ENCODE results near the gene DNLZ.
A peak's percentile ranks its signal among the peaks of the same experiment; 100 is the strongest.

Gene DNLZ

DNA sequence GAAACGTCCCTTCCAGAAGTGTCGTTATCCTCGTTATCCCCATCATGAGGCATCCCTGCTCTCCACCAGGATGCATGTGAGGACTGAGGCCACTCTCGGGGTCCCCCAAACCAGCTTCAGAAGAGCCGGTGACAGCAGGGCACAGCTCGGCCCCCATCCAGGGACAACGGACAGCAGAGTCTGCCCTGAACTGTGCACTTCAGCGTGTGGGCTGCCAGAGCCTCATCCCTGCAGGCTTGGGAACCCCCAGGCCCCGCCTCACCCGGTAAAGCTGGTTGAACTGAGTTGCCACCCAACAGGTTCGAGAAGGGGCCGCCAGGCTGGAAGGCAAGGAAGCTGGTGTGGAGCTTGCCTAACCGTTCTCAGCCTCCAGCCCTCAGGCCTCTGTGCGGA, 10.6 kb upstream of the DNLZ start:
- no peak for DNase-seq

DNA sequence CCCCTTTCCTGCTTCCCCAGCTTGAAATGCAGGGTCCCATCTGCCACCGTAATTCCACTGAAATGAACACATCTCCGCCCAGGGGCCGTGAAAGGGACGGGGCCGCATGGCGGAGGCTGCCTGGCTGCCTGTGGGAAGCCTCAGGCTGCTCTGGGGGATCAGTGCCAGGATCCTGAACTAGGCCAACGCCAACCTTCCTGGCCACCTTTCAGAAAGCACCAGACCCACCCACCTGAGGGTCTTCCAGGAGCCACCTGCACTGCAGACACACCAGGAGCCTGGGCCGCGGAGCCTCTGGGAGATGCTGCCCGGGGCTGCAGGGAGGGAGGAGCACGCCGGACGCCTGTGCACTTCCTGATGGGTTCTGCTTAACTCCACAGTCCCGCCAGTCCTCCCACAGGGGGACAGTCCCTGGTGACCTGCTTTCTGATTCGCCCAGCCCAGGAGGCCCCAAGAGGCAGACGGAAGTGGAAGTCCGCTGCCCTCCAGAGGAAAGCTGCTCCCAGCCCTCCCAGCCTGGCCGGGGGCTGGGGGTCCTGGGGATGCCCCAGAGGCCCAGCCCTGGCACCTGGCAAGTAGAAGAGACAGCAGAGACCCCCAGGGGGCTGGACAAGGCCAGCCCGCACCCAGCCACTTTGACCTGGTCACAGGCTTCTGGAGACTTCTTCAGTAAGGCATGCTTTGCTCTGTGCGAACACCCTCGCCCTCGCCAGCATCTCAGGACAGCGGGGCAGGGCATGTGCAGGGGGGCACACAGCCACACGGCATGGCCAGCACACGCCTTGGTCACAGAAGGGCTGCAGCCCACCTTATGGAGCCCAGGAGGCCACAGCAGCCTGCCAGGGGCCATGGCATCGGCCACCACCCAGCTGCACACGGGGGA, 10.0 kb upstream of the DNLZ start, which contains the start of gene CARD9:
TSS of gene CARD9 (minus strand) at position 370 of the 883 bp plus-strand sequence. CDS start 1,591 bp downstream, outside the sequence.
- DNase-seq, result no peak

DNA sequence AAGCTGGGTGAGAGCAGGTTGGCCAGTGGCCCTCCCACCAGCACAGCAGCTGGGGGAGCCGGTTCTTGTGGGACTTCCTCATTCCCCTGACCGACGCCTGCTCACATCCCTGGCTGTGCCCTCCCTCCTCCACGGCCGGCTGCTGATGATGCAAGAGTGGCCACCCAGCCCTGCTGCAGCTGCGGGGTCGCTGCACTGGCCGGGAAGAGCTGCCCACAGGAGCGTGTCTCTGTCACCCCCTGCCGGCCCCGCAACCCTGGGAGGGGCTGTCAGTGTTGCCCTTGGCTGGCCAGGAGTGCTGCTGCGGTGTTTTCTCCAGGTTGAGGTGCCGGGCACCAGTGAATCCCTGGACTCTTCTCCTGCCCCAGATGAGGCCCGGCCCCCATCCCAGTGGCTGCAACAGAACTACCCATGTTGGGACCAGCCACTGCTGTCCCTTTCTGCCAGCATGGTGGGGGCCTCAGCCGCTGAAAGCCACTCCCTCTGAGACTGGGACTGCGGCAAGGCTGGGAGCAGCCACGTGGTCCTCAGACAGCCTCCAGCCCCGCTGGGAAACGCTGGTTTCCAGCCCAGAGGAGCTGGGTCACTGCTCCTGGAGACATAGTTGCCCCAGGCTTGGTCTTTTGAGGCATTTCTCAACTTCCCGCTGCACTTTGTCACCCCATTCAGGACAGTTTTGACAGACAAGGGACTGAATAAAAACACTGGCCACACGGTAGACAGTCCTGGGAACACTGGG, 9.2 kb upstream of the DNLZ start:
- peak; percentile 8 for DNase-seq

DNA sequence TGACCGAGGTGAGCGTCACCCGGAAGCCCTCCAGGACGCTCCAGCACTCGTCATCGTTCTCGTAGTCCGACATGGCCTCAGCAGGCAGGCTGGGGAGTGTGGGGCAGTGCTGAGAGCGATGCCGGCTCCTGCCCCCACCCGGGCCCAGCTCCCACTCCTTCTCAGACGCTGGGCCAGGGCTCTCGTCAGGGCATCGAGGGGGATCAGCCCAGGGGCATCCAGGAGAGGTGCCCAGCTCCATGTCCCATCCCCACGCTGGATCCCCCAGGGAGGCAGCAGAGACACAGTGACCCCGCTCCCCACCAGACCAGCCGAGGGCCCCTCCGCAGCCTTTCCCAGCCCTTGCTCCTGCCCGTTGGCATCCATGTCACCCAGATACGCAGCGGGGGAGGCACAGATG, 8.5 kb upstream of the DNLZ start:
- no peak for DNase-seq

DNA sequence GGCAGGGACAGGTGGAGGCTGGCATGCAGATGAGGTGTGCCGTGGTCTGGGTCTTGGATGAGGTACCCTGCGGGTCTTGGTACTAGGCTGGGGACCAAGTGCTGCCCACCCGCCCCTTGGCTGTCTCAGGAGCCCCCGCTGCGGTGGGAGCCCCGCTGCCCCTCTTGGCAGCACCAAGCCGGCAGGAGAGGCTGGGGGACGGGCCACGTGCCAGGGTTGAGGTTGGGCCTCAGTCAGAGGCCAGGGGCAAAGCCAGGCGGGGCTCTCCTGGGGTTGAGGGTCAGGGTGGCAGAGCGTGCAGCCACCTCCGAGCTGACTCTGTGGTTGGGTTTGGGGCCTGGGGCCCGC, 8.0 kb upstream of the DNLZ start:
- DNase-seq, result no peak

DNA sequence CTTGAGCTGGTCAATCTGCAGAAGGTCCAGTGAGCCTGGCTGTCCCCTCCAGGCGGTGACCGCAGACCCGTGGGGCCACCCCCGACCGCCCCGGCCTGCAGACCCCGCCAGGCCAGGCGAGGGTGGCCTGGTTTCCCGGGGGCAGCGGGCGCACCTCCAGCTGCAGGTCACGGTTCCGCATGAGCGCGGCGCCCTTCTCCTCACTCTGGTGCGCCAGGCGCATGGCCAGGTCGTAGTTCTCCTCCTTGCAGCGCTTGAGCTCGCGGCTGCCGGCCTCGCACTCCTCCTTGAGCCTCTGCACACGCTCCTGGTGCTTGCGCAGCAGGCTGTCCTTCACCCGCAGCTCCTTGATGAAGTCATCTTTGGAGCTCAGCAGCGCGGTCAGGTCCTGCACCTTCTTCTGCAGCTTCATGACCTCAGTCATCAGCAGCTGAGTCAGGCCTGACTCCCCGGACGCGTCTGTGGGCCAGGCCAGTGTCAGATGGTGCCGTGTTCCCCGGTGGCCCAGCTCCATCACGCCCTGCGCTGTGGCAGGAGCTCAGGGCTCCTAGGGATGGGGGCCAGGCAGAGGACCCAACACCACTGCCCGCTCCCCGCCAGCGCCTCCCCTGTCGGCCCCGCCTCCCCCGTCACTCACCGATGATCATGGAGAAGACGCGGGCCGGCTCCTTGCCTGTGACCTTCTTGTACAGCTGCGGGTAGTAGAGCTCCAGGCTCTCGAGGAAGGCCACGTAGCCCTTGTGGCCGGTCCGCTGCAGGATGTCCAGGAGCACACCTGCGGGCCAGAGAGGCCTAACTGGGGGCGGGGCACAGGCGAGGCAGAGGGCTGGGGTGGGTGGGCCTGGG, 7.4 kb upstream of the DNLZ start:
- DNase-seq, result no peak

DNA sequence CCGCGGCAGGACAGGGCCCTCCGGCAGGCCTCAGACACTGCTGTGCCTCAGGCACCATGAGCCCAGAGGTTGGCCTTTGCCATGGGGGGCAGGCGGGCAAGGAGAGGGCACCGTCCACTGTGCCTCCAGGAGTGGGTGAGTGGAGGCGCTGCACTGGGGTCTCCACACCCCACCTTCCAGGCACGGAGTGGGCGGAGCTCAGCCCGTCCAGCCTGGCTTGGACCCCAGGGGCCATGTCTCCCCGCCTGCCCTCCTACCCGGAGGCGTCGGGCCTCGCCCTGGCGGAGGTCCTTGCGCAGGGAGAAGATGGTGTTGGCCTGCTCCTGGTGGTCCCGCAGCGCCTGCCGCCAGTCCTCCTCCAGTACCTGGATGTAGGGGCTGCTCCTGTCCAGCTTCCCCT, 6.5 kb upstream of the DNLZ start:
- no peak for DNase-seq

DNA sequence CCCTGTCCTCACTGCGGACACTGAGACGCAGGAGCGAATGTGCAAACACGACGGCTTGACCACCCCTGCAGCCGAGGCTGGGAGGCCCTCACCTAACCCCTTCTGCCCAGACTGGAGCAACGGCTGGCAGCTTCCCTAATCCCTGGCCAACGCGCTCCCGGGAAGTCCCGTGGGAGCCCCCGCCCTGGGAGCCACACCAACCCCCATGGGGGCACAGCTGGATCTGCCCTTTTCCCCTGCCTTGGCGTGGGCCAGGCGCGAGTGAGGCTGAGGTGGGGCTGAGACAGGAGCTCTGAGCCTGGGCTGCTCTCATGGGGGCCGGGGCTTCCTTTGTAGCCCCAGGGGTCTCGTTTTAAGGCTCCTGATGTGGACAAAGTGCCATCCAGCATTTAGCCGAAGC, 4.6 kb upstream of the DNLZ start:
- no peak for DNase-seq

DNA sequence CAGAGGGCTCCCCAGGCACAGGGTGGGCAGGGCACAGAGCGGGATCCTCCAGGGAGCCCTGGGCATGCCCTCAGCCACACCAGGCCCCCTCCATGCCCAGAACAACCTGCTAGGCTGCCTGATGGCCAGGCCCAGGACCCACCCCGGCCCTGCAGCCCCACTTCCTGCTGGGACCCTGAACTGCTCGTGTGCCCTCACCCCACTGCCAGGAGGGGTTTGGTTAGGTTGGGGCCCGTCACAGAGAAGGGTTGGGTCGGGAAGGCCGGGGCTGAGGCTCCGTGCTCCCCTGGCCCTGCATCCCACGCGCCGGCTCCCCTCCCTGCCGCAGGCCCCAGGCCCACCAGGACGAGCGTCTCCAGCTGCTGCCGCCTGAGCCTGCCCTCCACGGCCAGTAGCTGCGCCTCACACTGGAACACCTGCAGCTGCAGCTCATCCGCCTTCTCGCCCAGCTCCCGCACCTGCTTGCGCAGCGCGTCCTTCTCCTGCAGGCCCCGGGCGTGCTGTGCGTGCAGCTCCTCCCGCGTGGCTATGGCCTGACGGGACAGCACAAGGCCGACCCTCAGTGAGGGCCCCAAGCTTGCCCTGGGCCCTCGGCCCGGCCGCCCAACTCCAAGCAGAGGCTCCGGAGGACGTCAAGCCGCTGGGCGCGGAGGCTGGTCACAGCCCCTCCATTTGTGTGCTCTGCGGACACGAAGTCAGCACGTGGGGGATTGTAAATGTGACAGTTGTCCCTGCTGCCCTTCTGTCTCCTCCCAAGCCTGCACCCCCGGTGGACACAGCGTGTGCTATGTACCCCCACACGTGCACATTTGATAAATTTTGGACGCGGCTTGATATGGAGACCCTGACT, 4.0 kb upstream of the DNLZ start:
- no peak for DNase-seq

DNA sequence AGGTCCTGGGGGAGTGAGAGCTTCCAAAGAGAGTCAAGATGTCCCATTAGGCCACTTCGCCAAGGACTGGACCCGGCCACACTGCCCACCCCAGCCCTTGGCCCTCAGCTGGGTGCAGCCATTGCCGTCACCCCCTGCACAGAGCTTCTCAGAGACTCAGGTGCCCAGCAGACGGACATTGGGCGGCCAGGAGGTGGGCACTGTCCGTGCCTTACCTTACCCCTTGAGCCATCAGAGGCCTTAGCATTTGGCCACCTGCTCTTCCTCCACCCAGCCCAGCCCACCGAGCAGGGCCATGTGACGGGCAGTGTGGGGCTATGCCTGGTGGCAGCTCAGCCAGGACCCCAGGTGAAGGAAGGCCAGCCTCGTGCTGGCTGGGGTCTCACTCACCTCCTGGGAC, 3.3 kb upstream of the DNLZ start:
- DNase-seq, result no peak

DNA sequence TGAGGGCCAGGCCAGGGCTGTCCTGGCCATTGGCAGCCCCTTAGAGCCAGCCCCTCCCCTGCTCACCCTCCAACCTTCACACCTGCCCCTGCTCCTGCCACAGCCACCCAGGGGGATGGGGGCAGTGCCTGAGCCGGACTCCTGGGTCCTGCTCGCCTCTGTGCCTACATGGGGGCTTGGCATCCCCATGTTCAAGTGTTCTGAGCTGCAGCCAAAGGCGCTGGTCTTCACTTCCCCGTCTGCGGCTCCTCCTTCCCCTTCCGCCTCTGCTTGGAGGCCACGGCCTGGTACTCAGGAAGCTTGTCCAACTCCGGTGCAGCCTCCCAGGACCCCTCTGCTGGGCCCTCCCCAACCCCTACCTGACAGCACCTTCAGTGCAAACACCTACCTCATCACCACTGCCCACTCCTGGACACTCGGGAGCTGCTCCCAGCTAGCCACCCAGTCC, 2.3 kb upstream of the DNLZ start:
- DNase-seq, result no peak

DNA sequence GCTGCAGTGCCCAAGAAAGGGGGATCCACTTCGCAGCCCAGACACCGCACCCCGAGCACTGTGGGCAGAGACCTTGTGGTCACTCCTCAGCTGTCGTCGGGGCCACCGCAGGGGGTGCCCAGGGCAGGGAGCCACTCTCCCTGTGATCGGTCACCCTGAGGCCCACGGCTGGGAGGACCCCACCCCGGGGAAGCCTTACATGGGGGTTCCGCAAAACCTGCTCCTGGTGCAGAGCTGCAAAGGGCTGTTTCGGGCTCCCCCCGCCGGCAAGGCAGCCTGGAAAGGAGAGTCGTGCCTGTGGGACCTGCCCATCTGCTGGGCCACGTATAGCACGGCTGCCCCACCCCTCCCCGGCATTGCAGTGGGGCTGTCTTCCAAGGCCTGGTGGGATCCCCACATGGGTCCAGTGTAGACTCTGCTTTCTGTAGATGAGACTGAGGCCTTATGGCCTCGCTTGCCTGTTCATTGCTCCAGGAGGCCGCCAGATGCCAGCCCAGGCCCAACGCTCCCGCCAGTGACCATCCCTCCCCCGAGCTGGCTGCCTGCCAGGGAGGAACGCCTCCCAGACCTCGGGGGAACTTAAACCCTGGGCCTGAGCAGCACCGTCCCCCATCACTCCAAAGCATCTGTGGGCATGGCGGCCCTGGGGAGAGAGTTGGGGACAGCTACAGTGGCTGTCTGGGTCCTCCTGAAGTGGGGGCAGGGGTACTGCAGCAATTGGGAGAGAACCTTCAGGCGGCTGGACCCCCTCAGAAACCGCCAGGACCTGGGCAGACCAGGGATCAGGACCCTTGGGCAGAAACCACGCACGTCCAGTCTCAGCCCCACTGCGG, 1.6 kb upstream of the DNLZ start:
- DNase-seq, result no peak

DNA sequence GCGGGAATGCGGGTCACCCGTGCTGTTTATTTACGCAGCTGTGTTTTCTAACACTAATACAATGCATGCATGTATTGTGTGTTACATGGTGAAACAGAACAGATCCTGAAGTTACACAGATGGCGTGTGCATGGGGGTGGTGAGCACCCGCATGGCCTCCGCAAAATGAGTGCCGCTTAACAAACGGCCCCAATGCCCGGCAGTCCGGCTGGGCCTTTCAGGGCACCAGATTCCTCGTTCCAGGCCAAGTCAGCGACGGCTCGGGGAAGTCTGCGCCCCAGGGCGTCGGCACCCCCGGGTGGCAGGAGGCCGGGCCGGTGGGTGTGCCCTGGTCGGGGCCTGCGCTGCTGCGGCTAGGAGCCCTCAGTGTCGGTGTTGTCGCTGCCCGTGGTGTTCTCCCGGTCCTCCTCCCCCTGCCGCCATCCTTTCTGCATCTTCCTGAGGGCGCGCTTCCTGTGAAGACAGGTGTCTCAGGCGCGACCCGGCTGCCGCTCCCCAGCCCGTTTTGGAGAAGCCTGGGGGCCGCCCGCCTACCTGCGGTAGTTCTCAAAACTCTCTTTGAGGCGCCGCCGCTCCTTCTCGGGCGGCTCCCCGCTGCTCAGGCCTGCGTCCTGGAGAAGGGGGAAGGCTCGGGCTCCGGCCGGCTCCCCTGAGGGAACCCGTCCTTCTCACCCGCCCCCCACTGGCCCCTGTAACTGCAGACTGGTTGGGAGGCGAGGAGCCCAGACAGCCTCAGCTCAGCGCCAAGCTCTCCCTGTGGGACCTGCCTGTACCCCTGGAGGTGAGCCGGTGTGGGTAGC, 605 bp upstream of the DNLZ start:
- no peak for DNase-seq

DNA sequence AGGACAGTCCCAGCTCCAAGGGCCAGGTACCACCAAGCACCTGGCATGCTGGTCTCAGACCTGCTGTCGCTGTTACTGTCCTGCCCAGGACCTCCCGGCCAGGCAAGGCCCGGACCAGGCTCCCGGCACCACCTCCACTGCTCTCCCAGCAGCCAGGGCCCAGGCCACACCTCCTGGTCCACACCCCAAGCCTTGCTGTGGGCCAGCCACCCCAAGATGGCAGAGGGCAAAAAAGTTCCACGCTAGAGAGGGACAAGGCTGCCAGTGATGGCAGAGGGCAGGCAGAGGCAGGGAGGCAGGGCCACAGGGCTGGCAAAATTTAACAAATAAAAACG, 1.1 kb downstream of the DNLZ start:
- DNase-seq, result no peak

DNA sequence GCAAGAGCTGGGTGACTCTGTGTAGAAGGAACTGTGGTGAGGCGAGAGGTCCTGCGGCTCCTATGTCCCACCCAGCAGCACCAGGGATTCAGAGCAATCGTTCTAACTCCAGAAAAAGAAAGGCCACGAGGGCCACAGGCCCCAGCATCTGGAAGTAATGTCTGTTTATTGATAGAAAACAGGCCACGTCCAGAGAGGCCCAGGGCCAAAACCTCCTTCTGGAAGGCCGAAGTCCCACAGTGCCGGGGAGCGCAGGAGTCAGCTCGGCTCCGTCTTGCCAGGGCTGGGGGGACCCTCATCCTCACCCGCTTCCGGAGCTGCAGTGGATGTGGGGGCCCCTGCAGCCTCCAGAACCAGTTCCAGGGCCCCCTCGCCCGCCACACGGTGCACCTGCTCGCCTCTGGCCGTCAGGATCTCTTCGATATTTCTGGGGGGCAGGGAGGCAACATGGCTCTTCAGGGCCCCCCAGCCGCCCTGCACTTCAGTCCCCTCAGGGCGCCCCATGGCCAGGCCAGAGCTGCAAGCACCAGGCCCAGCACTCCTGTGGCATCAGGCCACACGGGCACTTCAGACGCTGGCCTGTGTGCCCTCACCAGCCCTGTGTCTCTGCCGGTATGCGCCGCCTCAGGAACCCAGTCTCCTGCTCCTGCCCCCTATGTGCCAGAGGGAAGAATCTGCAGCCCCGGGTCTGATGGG, 1.6 kb downstream of the DNLZ start:
- no peak for DNase-seq

DNA sequence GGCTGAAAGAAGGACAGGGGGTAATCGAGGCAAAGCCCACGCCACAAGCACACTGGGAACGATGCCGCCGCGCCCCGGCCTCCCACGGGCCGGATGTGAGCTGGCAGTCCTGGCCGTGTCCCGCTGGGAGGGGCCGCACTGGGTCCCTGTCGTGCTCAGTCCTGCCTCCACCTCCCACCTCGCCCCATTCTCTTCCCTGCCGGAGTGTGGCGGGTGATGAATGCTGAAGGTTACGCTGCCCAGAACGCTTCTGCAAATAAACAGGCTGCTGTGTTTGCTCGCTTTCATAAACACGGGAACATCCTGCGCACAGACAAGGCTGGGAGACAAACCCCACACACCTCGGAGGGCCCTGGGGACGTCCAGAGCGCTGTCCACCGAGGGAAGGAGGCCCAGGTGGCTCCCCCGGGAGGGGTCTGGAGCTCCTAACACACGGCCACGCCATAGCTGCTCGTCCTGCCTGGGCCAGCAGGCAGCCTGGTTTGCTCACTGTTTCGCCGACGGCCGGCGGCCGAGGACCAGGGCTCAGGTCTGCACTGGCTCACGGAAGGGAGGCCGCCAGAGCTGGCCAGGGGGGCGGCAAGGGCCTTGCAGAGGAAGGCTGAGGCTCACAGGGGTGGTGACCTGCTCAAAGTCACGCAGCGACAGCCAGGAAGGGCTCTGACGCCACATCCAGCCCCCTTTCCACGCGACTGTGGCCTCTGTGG, 2.3 kb downstream of the DNLZ start:
- DNase-seq, result no peak

DNA sequence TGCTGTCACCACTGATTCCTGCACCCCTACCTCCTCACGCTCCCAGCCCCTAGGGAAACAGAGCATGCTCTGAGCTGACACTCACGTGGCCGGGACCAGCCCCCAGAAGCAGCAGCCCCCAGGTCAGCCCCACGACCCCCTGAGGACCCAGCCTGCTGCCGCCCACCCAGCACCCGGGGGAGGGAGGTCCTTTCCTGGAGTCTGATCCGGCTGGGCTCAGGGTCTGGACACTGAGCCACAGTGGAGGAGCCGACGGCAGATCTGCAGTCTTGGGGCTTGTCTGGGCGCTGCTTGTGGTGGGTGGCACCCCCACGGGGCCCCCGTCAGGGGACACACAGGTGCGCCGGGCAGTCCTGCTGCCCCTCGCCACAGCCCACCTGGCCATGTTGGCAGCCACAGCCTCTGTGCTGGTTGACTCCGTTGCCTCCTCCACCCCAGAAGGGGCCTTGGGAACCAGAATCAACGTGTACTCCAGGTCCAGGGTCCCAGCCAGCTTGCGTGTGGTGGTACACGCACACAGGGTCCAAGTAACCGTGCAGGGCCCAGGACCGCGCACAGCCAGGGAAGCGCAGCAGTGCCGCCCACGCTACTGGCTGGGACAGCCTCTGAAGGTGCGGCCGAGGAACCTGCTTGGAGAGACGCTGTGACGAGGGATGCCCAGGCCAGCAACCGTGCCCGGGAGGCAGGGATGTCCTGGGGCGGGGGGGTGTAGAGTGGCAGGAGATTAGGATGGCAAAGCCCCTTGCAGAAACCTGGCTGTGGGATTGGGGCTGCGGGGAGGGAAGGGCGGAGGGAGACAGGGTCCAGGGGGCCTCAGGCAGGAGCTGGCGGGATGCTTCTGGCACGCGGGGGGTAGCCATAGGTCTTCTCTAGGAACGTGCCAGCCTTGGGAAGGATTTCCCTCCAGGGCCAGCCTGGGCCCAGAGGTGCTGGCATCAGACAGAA, 3.5 kb downstream of the DNLZ start:
- DNase-seq, result no peak

DNA sequence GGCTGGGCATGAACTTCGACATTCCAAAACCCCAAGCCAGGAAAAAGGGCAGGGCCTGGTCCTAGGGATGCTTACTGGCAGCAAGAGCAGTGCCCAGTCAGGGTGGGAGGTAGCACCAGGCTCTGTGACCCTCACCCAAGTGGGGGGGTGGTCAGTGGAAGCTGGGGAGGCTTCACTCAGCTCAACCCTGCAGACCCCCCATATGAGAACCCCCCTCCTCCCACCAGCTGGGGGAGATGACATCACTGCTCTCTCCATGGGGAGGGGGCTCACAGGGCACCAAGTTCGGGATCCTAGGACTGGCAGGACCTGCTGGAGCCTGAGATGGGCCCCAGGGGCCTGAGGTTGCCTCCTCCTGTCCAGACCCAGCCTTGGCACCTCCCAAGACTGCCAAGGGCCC, 4.7 kb downstream of the DNLZ start:
- DNase-seq, result no peak
